ENCODE results near the gene SRSF4.

GRCh38 chr1:29171089-29171488 lies 10.6 kb downstream of the SRSF4 start:
- TF ChIP-seq POLR2A (IDR thresholded peaks at IDR 0.05) (no peak), CTCF (IDR thresholded peaks at IDR 0.05) (no peak)

Measured in testis (tissue), 2 donors.